A549 (cell line): ENCODE data around the gene LAMA2. TPM values are rescaled to one million over a fixed set of nuclear protein-coding genes. Genes with fewer than 3 reads are reported as not detected.

Experiments
- ATAC-seq, 2 experiments: fragments of 200-7000 bp in 1 of 2; fragments of >200 bp in 1 of 2; cut with Nextera tagmentation in 1 of 2; cut with Tn5 transposase in 1 of 2; 3 replicates each; pipeline versions ENCODE4 v1.8.0 to v1.9.1; 2018 to 2020; ENCODE audit warnings: mild to moderate bottlenecking in 1 of 2, moderate library complexity in 1 of 2
- CTCF ChIA-PET: fragments of 300-600 bp; sonication (Branson Sonifier 250); formaldehyde crosslinking; extraction: SDS; loops from one replicate; lab custom pipeline; 2021; ENCODE audit warnings: antibody characterized with exemption, inconsistent platforms; lab: Yijun Ruan, JAX
- POLR2A ChIA-PET: fragments of 350-600 bp; formaldehyde crosslinking; extraction: SDS; loops from one replicate; lab custom pipeline; 2021; ENCODE audit warnings: antibody characterized with exemption, inconsistent platforms; lab: Yijun Ruan, JAX
- DNase-seq, 2 experiments: peaks; one replicate each; pipeline versions ENCODE4 v3.0.0 to v3.0.0-alpha.2; 2011 to 2016; ENCODE audit warnings: low read depth in 1 of 2, low spot score in 1 of 2
- FAIRE-seq: peaks from 2 replicates; lab custom pipeline; 2011; peaks lifted over from hg19 to GRCh38; lab: Jason Lieb, UNC
- H3K27ac ChIP-seq, 2 experiments: fragments of >200 bp; sonication (Bioruptor Twin); formaldehyde crosslinking; 3 replicates each; pipeline ENCODE4 v1.5.1; 2016 to 2017
- H3K4me1 ChIP-seq: fragments of >200 bp; sonication (Bioruptor Twin); formaldehyde crosslinking; 3 replicates; pipeline ENCODE4 v1.6.1; 2016
- H3K4me2 ChIP-seq: fragments of >200 bp; sonication (Bioruptor Twin); formaldehyde crosslinking; 3 replicates; pipeline ENCODE4 v1.6.1; 2016
- H3K4me3 ChIP-seq: fragments of >200 bp; sonication (Bioruptor Twin); formaldehyde crosslinking; 3 replicates; pipeline ENCODE4 v1.5.1; 2016
- H3K9me3 ChIP-seq: fragments of >200 bp; sonication (Bioruptor Twin); formaldehyde crosslinking; 3 replicates; pipeline ENCODE4 v1.6.1; 2016
- CHD4 ChIP-seq: fragments of 200-600 bp; sonication (generic); IDR thresholded peaks from 2 replicates; pipeline ENCODE4 v1.6.1; 2016; ENCODE audit warnings: antibody characterized with exemption, mild to moderate bottlenecking, borderline replicate concordance
- EHF ChIP-seq: fragments of 250-450 bp; sonication (Bioruptor Pico); IDR thresholded peaks from 2 replicates; pipeline ENCODE4 v1.5.0; 2020; ENCODE audit warnings: mild to moderate bottlenecking
- EHMT2 ChIP-seq: fragments of 200-600 bp; sonication (generic); IDR thresholded peaks from 2 replicates; pipeline ENCODE4 v1.6.1; 2016; ENCODE audit warnings: antibody characterized with exemption, low read depth, mild to moderate bottlenecking, moderate library complexity
- ELK1 ChIP-seq: fragments of 150-350 bp; IDR thresholded peaks from 2 replicates; pipeline ENCODE4 v1.6.1; 2014; ENCODE audit warnings: low read depth, mild to moderate bottlenecking, low read length
- EP300 ChIP-seq, 2 experiments: fragments of >200 bp; sonication (Bioruptor Twin); formaldehyde crosslinking; IDR thresholded peaks; 2 replicates in 1 of 2; 3 replicates in 1 of 2; pipeline ENCODE4 v1.6.1; 2016 to 2017
- FOSL2 ChIP-seq, 2 experiments: fragments of 450-650 bp in 1 of 2; fragments of >200 bp in 1 of 2; sonication (Bioruptor Twin) in 1 of 2; formaldehyde crosslinking; IDR thresholded peaks; 2 replicates each; pipeline versions ENCODE4 v1.5.0 to v1.6.1; 2016 to 2020; ENCODE audit warnings: mild to moderate bottlenecking in 1 of 2, moderate library complexity in 1 of 2
- HOXA7 ChIP-seq: fragments of 250-450 bp; sonication (Bioruptor Pico); IDR thresholded peaks from 2 replicates; pipeline ENCODE4 v1.5.0; 2020; ENCODE audit warnings: mild to moderate bottlenecking, moderate library complexity
- HOXB13 ChIP-seq: fragments of 250-450 bp; sonication (Bioruptor Pico); IDR thresholded peaks from 2 replicates; pipeline ENCODE4 v1.5.0; 2020; ENCODE audit warnings: low read depth, mild to moderate bottlenecking, moderate library complexity
- MAFK ChIP-seq: fragments of 450-650 bp; IDR thresholded peaks from 2 replicates; pipeline ENCODE4 v1.6.1; 2014; ENCODE audit not compliant: partially characterized antibody
- MAX ChIP-seq: IDR thresholded peaks from 2 replicates; pipeline ENCODE4 v1.6.1; 2012
- PBX3 ChIP-seq: IDR thresholded peaks from 2 replicates; pipeline ENCODE4 v1.6.1; 2012
- POLR2AphosphoS2 ChIP-seq: conservative IDR thresholded peaks from 2 replicates; pipeline ENCODE4 v1.6.1; 2012; ENCODE audit warnings: low read length, improper control_type of control experiment, inconsistent platforms
- RARB ChIP-seq: fragments of 250-450 bp; sonication (Bioruptor Pico); IDR thresholded peaks from 2 replicates; pipeline ENCODE4 v1.8.0; 2021; ENCODE audit warnings: mild to moderate bottlenecking, moderate library complexity
- RCOR1 ChIP-seq: fragments of 150-350 bp; IDR thresholded peaks from 2 replicates; pipeline ENCODE4 v1.6.1; 2014; ENCODE audit warnings: antibody characterized with exemption, low read length, low read depth
- SMC3 ChIP-seq: fragments of >200 bp; sonication (Bioruptor Twin); formaldehyde crosslinking; IDR thresholded peaks from 3 replicates; pipeline ENCODE4 v1.6.1; 2018; ENCODE audit warnings: inconsistent platforms
- TP53 ChIP-seq: fragments of 250-450 bp; sonication (Bioruptor Pico); IDR thresholded peaks from 2 replicates; pipeline ENCODE4 v1.5.0; 2021; ENCODE audit warnings: mild to moderate bottlenecking, moderate library complexity
- ZFP36 ChIP-seq: fragments of 450-650 bp; IDR thresholded peaks from 2 replicates; pipeline ENCODE4 v1.6.1; 2014; ENCODE audit warnings: borderline replicate concordance; ENCODE audit not compliant: partially characterized antibody
- ZNF302 ChIP-seq: fragments of 250-450 bp; sonication (Bioruptor Pico); IDR thresholded peaks from 2 replicates; pipeline ENCODE4 v1.9.0; 2021; ENCODE audit warnings: inconsistent platforms, mild to moderate bottlenecking, moderate library complexity
- WGBS: methylation state at CpG from one replicate; pipeline ENCODE4 v1.1.6; 2017; ENCODE audit errors: missing lambda C conversion rate; 5-methylcytosine and 5-hydroxymethylcytosine counted together
- polyA plus RNA-seq, 4 experiments: library from polyadenylated mRNA; depleted of rRNA in 3 of 4; stranded (reverse); fragments of >200 nt; fragmentation: RNase III in 1 of 4; extraction: RNeasy Plus Mini Kit Qiagen cat#74134 plus additional on column Dnase treatment in 1 of 4; gene quantifications; 2 replicates in 3 of 4; 3 replicates in 1 of 4; pipeline ENCODE4 v1.2.3, GENCODE V29; 2011 to 2017
- TF ChIP-seq, protein P1 (sequence below): fragments of 200-600 bp; sonication (generic); IDR thresholded peaks from 2 replicates; pipeline ENCODE4 v1.6.1; 2016; ENCODE audit warnings: antibody characterized with exemption, mild to moderate bottlenecking, moderate library complexity

The LAMA2 gene
- polyA plus RNA-seq, 2 of the 4 experiments (the other 2 are of a cell fraction): 0.21 to 1.3 TPM

GRCh38 chr6:128950864-128951263 lies 67.9 kb downstream of the LAMA2 start:
- DNase-seq (no peak), FAIRE-seq (no peak), ATAC-seq (no peak)
- Histone ChIP-seq H3K4me3 (no peak overlapping the region), H3K4me1 (no peaks in the 10 kb centered on the region), H3K9me3 (no peaks in the 10 kb centered on the region), H3K4me2 (no peak overlapping the region), H3K27ac (no peak overlapping the region)
- peak; percentile 65 for TF ChIP-seq MAFK
- TF ChIP-seq EP300 (IDR thresholded peaks at IDR 0.05): no peak
- ChIA-PET CTCF (no interaction called here), POLR2A (no interaction called here)
- 5% methylated on average over 1 of the region's 1 CpG for WGBS

DNA sequence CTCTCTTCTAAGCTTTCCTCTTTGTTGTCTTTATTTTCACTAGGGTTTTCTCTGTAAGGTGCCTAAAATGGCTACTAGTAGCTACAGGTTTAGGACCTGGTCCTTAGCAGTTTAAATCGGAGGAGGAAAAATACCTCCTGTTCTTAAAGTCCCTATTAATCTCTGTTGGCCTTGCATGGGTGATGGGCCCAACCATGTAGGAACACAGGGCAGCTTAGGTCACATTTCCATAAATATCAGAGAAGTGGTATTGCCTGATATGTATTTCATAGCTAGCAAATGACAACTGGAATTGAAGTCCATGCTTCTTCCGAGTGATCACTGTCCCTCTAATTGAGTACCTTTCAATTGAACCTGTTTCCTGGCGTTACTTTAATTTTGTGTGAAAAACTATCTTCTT lies 70.0 kb downstream of the LAMA2 start:
- 17% methylated on average over 3 of the region's 3 CpGs for WGBS
- TF ChIP-seq HOXB13 (CRISPR knock-in tag) (no peak), RARB (no peak), PBX3 (no peak), EP300 (IDR thresholded peaks at IDR 0.05) (no peak), TP53 (CRISPR knock-in tag) (no peak), CHD4 (no peak), EHF (CRISPR knock-in tag) (no peak), FOSL2 (IDR thresholded peaks at IDR 0.05) (no peak), FOSL2 (CRISPR knock-in tag; IDR thresholded peaks at IDR 0.05) (no peak), MAX (no peak), HOXA7 (CRISPR knock-in tag) (no peak), SMC3 (no peak), ELK1 (no peak), EHMT2 (no peak), RCOR1 (no peak), POLR2AphosphoS2 (no peak), ZFP36 (no peak), ZNF302 (CRISPR knock-in tag) (no peak)
- TF ChIP-seq, protein P1, sequence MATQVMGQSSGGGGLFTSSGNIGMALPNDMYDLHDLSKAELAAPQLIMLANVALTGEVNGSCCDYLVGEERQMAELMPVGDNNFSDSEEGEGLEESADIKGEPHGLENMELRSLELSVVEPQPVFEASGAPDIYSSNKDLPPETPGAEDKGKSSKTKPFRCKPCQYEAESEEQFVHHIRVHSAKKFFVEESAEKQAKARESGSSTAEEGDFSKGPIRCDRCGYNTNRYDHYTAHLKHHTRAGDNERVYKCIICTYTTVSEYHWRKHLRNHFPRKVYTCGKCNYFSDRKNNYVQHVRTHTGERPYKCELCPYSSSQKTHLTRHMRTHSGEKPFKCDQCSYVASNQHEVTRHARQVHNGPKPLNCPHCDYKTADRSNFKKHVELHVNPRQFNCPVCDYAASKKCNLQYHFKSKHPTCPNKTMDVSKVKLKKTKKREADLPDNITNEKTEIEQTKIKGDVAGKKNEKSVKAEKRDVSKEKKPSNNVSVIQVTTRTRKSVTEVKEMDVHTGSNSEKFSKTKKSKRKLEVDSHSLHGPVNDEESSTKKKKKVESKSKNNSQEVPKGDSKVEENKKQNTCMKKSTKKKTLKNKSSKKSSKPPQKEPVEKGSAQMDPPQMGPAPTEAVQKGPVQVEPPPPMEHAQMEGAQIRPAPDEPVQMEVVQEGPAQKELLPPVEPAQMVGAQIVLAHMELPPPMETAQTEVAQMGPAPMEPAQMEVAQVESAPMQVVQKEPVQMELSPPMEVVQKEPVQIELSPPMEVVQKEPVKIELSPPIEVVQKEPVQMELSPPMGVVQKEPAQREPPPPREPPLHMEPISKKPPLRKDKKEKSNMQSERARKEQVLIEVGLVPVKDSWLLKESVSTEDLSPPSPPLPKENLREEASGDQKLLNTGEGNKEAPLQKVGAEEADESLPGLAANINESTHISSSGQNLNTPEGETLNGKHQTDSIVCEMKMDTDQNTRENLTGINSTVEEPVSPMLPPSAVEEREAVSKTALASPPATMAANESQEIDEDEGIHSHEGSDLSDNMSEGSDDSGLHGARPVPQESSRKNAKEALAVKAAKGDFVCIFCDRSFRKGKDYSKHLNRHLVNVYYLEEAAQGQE: no peak
- FAIRE-seq (no peak), ATAC-seq (no peak), DNase-seq (no peak)
- no peak overlapping the region for H3K27ac ChIP-seq
- H3K4me1 ChIP-seq: no peaks in the 10 kb centered on the region
- ChIA-PET POLR2A (no interaction called here), CTCF (interaction anchor here (0.5 kb wide), 1 partner anchor 632 kb away, joined by 5 read pairs; no protein-coding TSS in a partner anchor)
- no peak overlapping the region for H3K4me2 ChIP-seq
- H3K4me3 ChIP-seq: no peak overlapping the region
- no peaks in the 10 kb centered on the region for H3K9me3 ChIP-seq
